ENCODE data around the gene CMTM3. TPM values are rescaled to one million over a fixed set of nuclear protein-coding genes. Genes with fewer than 3 reads are reported as not detected.
A peak's percentile ranks its signal among the peaks of the same experiment; 100 is the strongest.

Gene CMTM3
- total RNA-seq, 1 donor from 2014 or later = 48.2 TPM

DNA sequence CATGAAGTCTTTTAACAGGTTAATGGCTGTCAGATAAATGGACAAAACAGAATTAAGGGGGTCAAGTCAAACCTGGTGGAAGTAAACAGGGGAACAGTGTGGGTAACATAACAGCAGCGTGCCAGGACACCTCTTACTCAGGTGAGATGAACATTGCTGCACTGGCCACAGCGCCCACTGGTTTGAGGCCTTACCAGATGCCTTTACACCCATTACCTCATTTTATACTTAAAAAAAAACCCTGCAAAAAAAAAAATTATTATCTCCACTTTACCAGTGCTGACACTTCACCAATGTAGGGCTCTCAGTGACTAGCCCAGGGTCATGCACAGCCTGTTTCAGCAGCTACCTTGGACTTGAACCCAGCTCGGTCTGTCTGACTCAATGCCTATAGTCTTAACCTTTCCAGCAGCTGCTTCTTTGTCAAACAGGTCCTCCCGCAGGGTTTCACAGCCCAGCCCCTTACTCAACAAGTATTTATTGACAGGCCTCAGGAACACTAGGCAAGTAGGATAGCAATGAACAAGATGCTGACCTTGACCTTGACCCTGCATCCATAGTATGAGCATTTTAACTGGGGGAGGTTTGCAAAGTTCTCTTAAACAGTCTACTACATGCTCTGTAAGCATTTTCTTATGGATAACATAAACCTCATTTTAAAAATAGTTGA lies 30.2 kb downstream of the CMTM3 start:
- H3K36me3 Mint-ChIP-seq (ENCODE audit: insufficient read depth) = peaks cover 13% of the 10 kb centered on the region
- no peak overlapping the region for H3K4me3 Mint-ChIP-seq (ENCODE audit: low read depth)
- no peaks in the 10 kb centered on the region for H3K9me3 Mint-ChIP-seq (ENCODE audit: low read depth)
- DNase-seq (ENCODE audit: low spot score, unreplicated experiment) = no peak
- H3K27me3 Mint-ChIP-seq = no peaks in the 10 kb centered on the region
- TF ChIP-seq, protein P1, sequence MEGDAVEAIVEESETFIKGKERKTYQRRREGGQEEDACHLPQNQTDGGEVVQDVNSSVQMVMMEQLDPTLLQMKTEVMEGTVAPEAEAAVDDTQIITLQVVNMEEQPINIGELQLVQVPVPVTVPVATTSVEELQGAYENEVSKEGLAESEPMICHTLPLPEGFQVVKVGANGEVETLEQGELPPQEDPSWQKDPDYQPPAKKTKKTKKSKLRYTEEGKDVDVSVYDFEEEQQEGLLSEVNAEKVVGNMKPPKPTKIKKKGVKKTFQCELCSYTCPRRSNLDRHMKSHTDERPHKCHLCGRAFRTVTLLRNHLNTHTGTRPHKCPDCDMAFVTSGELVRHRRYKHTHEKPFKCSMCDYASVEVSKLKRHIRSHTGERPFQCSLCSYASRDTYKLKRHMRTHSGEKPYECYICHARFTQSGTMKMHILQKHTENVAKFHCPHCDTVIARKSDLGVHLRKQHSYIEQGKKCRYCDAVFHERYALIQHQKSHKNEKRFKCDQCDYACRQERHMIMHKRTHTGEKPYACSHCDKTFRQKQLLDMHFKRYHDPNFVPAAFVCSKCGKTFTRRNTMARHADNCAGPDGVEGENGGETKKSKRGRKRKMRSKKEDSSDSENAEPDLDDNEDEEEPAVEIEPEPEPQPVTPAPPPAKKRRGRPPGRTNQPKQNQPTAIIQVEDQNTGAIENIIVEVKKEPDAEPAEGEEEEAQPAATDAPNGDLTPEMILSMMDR (IDR thresholded peaks at IDR 0.05; ENCODE audit: unreplicated experiment) = no peak
- peaks cover 15% of the 10 kb centered on the region for H3K4me1 Mint-ChIP-seq (ENCODE audit: low read depth)
- no peak overlapping the region for H3K27ac Mint-ChIP-seq

DNA sequence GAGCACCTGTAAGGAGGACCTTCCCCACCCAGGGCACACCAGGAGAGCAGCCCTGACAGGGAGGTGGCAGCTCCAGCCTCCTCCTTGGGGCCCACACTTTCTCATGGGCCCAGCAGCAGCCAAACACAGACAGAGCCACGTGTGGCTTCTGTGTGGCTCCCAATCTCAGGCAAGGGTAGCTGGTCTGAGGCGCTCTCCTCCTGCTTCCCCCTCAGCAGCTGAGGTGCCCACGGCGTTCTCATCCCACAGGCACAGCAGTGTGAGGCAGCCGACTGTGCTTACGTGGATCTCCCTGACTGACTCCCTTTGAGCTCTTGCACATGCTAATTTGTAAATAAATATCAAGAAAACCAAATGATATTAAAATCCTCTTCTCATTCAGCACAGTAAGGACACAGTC lies 30.9 kb downstream of the CMTM3 start:
- Mint-ChIP-seq H3K36me3 (ENCODE audit: insufficient read depth) (peaks cover 13% of the 10 kb centered on the region), H3K27me3 (no peaks in the 10 kb centered on the region), H3K4me3 (ENCODE audit: low read depth) (no peak overlapping the region), H3K9me3 (ENCODE audit: low read depth) (no peaks in the 10 kb centered on the region), H3K4me1 (ENCODE audit: low read depth) (peaks cover 15% of the 10 kb centered on the region), H3K27ac (no peak overlapping the region)
- TF ChIP-seq, protein P1 (IDR thresholded peaks at IDR 0.05; ENCODE audit: unreplicated experiment) = no peak
- no peak for DNase-seq (ENCODE audit: low spot score, unreplicated experiment)

DNA sequence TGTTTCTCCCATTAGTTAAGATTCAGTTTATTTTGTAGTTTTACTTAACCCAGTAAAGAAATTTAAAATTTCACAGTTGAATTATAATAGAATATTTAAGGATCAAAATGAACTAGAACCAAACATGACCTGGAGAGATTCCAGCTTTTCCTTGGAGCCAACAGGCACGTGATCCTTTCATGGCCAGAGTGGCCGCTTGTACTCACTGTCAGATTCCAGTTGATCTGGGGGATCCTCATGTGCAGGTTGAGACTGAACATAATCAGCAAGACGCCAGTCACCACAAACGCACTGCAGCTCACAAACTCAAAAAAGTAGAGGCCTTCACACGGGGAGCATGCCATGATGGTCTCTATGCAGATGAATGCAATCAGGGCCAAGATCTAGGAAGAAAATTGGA lies 31.7 kb downstream of the CMTM3 start:
- Mint-ChIP-seq H3K27ac (no peak overlapping the region), H3K9me3 (ENCODE audit: low read depth) (no peaks in the 10 kb centered on the region), H3K27me3 (no peaks in the 10 kb centered on the region), H3K4me3 (ENCODE audit: low read depth) (no peak overlapping the region), H3K36me3 (ENCODE audit: insufficient read depth) (peaks cover 13% of the 10 kb centered on the region), H3K4me1 (ENCODE audit: low read depth) (peaks cover 15% of the 10 kb centered on the region)
- TF ChIP-seq, protein P1 (IDR thresholded peaks at IDR 0.05; ENCODE audit: unreplicated experiment) = no peak
- no peak for DNase-seq (ENCODE audit: low spot score, unreplicated experiment)

DNA sequence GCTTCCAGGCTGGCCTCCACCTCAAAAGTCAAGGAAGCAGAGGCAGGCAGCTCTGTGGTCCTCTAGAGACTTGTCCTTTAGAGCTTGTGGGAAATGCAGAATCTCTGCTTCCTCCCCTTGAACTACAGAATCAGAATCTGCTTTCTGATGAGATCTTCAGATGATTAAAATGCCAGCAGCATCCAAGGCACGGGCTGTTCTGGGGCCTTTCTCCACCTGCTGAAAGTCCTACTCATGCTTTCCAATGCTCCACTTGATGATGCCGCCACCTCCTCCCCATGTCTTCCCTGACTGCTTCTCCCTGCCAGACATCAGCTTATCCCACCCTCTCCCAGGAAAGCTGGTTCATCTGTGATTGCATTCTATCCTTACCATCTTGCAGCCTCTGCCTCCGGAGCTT lies 33.3 kb downstream of the CMTM3 start:
- Mint-ChIP-seq H3K27ac (peak overlapping the region; percentile 59), H3K4me3 (ENCODE audit: low read depth) (no peak overlapping the region)
- TF ChIP-seq, protein P1 (IDR thresholded peaks at IDR 0.05; ENCODE audit: unreplicated experiment) = no peak

DNA sequence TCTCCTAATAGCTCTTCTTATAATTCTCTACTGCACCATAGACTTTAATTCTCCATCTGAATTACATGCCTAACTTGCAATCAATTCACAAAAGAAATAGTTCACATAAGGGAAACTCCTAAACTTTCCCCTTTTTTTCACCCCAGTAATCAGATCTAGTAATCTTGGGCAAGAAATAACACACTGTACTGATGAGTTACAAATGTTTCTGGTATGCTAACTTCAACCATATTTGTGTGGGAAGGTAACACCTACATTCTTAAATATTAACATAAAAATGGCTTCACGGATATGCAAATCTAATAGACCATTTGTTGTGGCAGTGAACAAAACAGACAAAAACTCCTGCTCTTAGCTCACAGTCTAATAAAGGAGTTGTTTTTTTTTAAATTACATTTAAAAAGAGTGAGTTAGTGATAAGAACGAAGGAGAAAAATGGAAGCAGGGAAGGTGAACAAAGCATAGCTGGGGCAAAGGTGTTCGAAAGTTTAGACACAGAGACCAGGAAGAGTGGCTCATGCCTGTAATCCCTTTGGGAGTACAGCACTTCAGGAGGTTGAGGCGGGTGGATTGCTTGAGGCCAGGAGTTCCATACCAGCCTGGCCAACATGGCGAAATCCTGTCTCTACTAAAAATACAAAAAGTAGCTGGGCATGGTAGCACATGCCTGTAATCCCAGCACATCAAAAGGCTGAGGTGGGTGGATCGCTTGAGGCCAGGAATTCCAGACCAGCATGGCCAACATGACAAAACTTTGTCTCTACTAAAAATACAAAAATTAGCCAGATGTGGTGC lies 34.8 kb downstream of the CMTM3 start:
- Mint-ChIP-seq H3K9me3 (ENCODE audit: low read depth) (no peaks in the 10 kb centered on the region), H3K36me3 (ENCODE audit: insufficient read depth) (peaks cover 5% of the 10 kb centered on the region), H3K4me3 (ENCODE audit: low read depth) (no peak overlapping the region), H3K27me3 (no peaks in the 10 kb centered on the region), H3K4me1 (ENCODE audit: low read depth) (peaks cover 19% of the 10 kb centered on the region), H3K27ac (peak overlapping the region; percentile 2)
- DNase-seq (ENCODE audit: low spot score, unreplicated experiment) = no peak
- TF ChIP-seq, protein P1 (IDR thresholded peaks at IDR 0.05; ENCODE audit: unreplicated experiment) = no peak

More for the DNA sequence above, 33.3 kb downstream of the CMTM3 start:
- no peaks in the 10 kb centered on the region for H3K27me3 Mint-ChIP-seq
- H3K36me3 Mint-ChIP-seq (ENCODE audit: insufficient read depth) = peaks cover 7% of the 10 kb centered on the region
- DNase-seq (ENCODE audit: low spot score, unreplicated experiment) = no peak
- peaks cover 19% of the 10 kb centered on the region for H3K4me1 Mint-ChIP-seq (ENCODE audit: low read depth)
- H3K9me3 Mint-ChIP-seq (ENCODE audit: low read depth) = no peaks in the 10 kb centered on the region
